ENCODE results near the gene MLLT3.

GRCh38 chr9:20559231-20559890 lies 62.9 kb downstream of the MLLT3 start:
- TF ChIP-seq POLR2A (IDR thresholded peaks at IDR 0.05; ENCODE audit: low read depth, low read length) (no peak), TAF1 (IDR thresholded peaks at IDR 0.05; ENCODE audit: low read depth, low read length) (no peak), SPI1 (IDR thresholded peaks at IDR 0.05; ENCODE audit: low read depth, low read length) (no peak), POLR2AphosphoS5 (IDR thresholded peaks at IDR 0.05; ENCODE audit: low read depth, low read length) (no peak), PAX5 (IDR thresholded peaks at IDR 0.05; ENCODE audit: insufficient read depth, low read length, severe bottlenecking) (no peak)
